K562 (cell line): ENCODE measurements around the gene MRNIP. TPM values are rescaled to one million over a fixed set of nuclear protein-coding genes. Genes with fewer than 3 reads are reported as not detected.
A peak's percentile ranks its signal among the peaks of the same experiment; 100 is the strongest.

ENCODE experiments used
- ATAC-seq: fragments of 200-7000 bp; cut with Tn5 transposase; 3 replicates; pipeline ENCODE4 v1.9.1; 2020; ENCODE audit warnings: moderate library complexity
- BruUV-seq: library from RNA; stranded (reverse); fragments of 400-500 nt; replicated peaks from 2 replicates; lab custom pipeline; 2021; lab: Mats Ljungman, UMichigan
- CTCF ChIA-PET: fragments of 300-600 bp; formaldehyde crosslinking; extraction: SDS; loops from one replicate; lab custom pipeline; 2021; ENCODE audit warnings: low intra/inter-chr PET ratio; lab: Yijun Ruan, JAX
- POLR2A ChIA-PET: fragments of 300-600, 350-650 bp; sonication (Branson Sonifier 250); formaldehyde crosslinking; extraction: SDS; loops from one replicate; lab custom pipeline; 2021; ENCODE audit warnings: antibody characterized with exemption, inconsistent platforms; lab: Yijun Ruan, JAX
- DNase-seq, 4 experiments: peaks; one replicate each; pipeline versions ENCODE4 v3.0.0 to v3.0.0-alpha.2; 2011 to 2018; ENCODE audit warnings: low spot score in 3 of 4, mixed read lengths in 3 of 4; ENCODE audit errors: extremely low read depth in 1 of 4
- FAIRE-seq: peaks from 2 replicates; lab custom pipeline; 2011; peaks lifted over from hg19 to GRCh38; lab: Jason Lieb, UNC
- H2AFZ ChIP-seq: 2 replicates; pipeline ENCODE4 v1.6.0; 2011; ENCODE audit warnings: low read depth, low read length, control low read depth, inconsistent platforms
- H3K27ac ChIP-seq: fragments of 200-600 bp; 3 replicates; pipeline ENCODE4 v1.8.0; 2011; ENCODE audit warnings: low read depth, mild to moderate bottlenecking, control low read depth, inconsistent platforms, low read length, moderate library complexity, mixed read lengths; ENCODE audit errors: extremely low read depth
- H3K27me3 ChIP-seq, 2 experiments: fragments of 300-600 bp in 1 of 2; 2 replicates in 1 of 2; 3 replicates in 1 of 2; pipeline versions ENCODE4 v1.6.0 to v1.8.0; 2011; ENCODE audit warnings: inconsistent platforms in 2 of 2, low read length in 2 of 2, mild to moderate bottlenecking in 1 of 2, mixed read lengths in 1 of 2, moderate library complexity in 1 of 2; ENCODE audit not compliant: control insufficient read depth in 2 of 2, insufficient read depth in 2 of 2
- H3K36me3 ChIP-seq: fragments of 300-600 bp; 3 replicates; pipeline ENCODE4 v1.8.0; 2011; ENCODE audit warnings: mild to moderate bottlenecking, low read length, inconsistent platforms; ENCODE audit not compliant: control insufficient read depth, insufficient read depth
- H3K4me1 ChIP-seq, 2 experiments: fragments of 200-600 bp in 1 of 2; replicated peaks in 1 of 2; 2 replicates in 1 of 2; 3 replicates in 1 of 2; pipeline versions ENCODE4 v1.5.1 to v1.8.0; 2011; ENCODE audit warnings: inconsistent platforms in 2 of 2, low read length in 2 of 2, mild to moderate bottlenecking in 1 of 2, mixed read lengths in 1 of 2, moderate library complexity in 1 of 2; ENCODE audit not compliant: control insufficient read depth in 2 of 2, insufficient read depth in 2 of 2
- H3K4me2 ChIP-seq: 2 replicates; pipeline ENCODE4 v1.6.1; 2011; ENCODE audit warnings: low read length, control low read depth, inconsistent platforms, mixed read lengths; ENCODE audit not compliant: insufficient read depth
- H3K4me3 ChIP-seq: fragments of 200-600 bp; sonication (generic), shearing (Covaris generic); 2 replicates; pipeline ENCODE4 v1.5.1; 2016; ENCODE audit warnings: control low read depth, inconsistent platforms
- H3K79me2 ChIP-seq: fragments of 200-600 bp; 3 replicates; pipeline ENCODE4 v1.8.0; 2011; ENCODE audit warnings: low read length, inconsistent platforms; ENCODE audit not compliant: control insufficient read depth, insufficient read depth
- H3K9ac ChIP-seq, 2 experiments: 2 replicates each; pipeline versions ENCODE4 v1.6.0 to v1.6.1; 2011; ENCODE audit warnings: low read depth in 2 of 2, low read length in 2 of 2, control low read depth in 1 of 2, inconsistent platforms in 1 of 2, mild to moderate bottlenecking in 1 of 2, mixed read lengths in 1 of 2; ENCODE audit not compliant: insufficient read depth in 1 of 2
- H3K9me1 ChIP-seq: one replicate; pipeline ENCODE4 v1.6.0; 2011; ENCODE audit warnings: inconsistent platforms, mild to moderate bottlenecking, low read length, moderate library complexity; ENCODE audit not compliant: control insufficient read depth, insufficient read depth
- H3K9me3 ChIP-seq: replicated peaks from 2 replicates; pipeline ENCODE4 v1.5.1; 2011; ENCODE audit warnings: low read depth, low read length, inconsistent platforms; ENCODE audit not compliant: control insufficient read depth, insufficient read depth
- H4K20me1 ChIP-seq: replicated peaks from 2 replicates; pipeline ENCODE4 v1.6.1; 2011; ENCODE audit warnings: low read length, inconsistent platforms, mixed read lengths; ENCODE audit not compliant: control insufficient read depth, insufficient read depth
- FOXJ2 ChIP-seq: fragments of 200-800 bp; sonication (Bioruptor generic); IDR thresholded peaks from 2 replicates; pipeline ENCODE4 v1.6.1; 2016; ENCODE audit warnings: missing genetic modification characterization, missing compliant biosample characterization
- RBM17 ChIP-seq: fragments of 200-400 bp; formaldehyde crosslinking; IDR thresholded peaks from 2 replicates; pipeline ENCODE4 v1.6.1; 2017; ENCODE audit warnings: low read depth, mild to moderate bottlenecking, low read length, borderline replicate concordance
- ZNF146 ChIP-seq: IDR thresholded peaks from one replicate; pipeline ENCODE4 v1.6.1; 2018; ENCODE audit warnings: missing compliant biosample characterization; ENCODE audit not compliant: unreplicated experiment
- WGBS: fragments of 100-300 bp; shearing (Covaris generic); methylation state at CpG from one replicate; pipeline ENCODE4 v1.1.6; 2016; ENCODE audit warnings: low coverage, mixed read lengths; ENCODE audit not compliant: insufficient coverage; ENCODE audit errors: missing lambda C conversion rate; 5-methylcytosine and 5-hydroxymethylcytosine counted together
- in situ Hi-C: fragments of 300-500 bp; cut with MboI; formaldehyde crosslinking; loops from 4 replicates; pipeline ENCODE4 v1.15.0; 2018; ENCODE audit warnings: inconsistent platforms, mixed read lengths
- intact Hi-C: fragments of 100-400 bp; cut with micrococcal nuclease; formaldehyde crosslinking; loops from 2 replicates; pipeline ENCODE4 v1.14.2; 2022
- polyA plus RNA-seq, 8 experiments: library from polyadenylated mRNA; depleted of rRNA in 4 of 8; stranded (reverse) in 5 of 8; unstranded in 3 of 8; fragments of >200 nt; fragmentation: Nextera tagmentation in 2 of 8; fragmentation: Illumina TruSeq in 1 of 8; extraction: Ambion mirVana in 2 of 8; extraction: Trizol in 1 of 8; gene quantifications; 2 replicates each; pipeline versions ENCODE4 v1.2.1 to v1.2.3, GENCODE V29; 2011 to 2014; ENCODE audit warnings: inconsistent platforms in 1 of 8, missing spikeins in 1 of 8
- total RNA-seq, 7 experiments: library from RNA; depleted of rRNA in 6 of 7; stranded (reverse); fragments of >200 nt in 6 of 7; fragmentation: Illumina TruSeq in 2 of 7; extraction: Trizol in 2 of 7; gene quantifications; 2 replicates each; pipeline versions ENCODE4 v1.2.1 to v1.2.3, GENCODE V29; 2011 to 2021; ENCODE audit warnings: low replicate concordance in 1 of 7
- TF ChIP-seq, protein P1 (sequence below): sonication (generic); formaldehyde crosslinking; IDR thresholded peaks from 2 replicates; pipeline ENCODE4 v1.8.0; 2022; ENCODE audit warnings: missing genetic modification reagents, mild to moderate bottlenecking, moderate library complexity, borderline replicate concordance

MRNIP gene
- total and polyA plus RNA-seq, 9 of the 15 experiments (the other 6 are each of a cell fraction or from before 2014, with no cell fraction given) = 3.6 to 39.0 (median 16.8) TPM

DNA sequence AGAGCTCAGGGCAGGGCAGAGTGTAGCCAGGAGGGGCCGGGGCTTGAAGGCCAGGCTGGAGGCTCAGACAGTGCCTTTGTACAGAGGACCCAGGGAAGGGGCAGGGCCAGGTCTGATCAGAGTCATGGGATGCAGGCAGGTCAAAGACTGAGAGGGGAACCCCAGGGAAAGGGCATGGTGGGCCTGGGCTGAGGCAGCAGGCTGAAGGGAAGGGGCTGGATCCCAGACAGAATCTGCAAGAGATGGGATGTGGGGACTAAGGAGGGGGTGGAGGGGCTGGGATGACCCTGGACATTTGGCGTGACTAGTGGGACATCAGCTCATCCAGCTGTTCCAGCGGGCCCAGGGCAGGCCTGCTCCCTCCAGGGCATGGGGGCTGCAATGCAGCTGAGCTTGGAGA is 15.5 kb upstream of the MRNIP start (continued):
- no peak for TF ChIP-seq ZNF146
- TF ChIP-seq, all 486 proteins: peak for 0

DNA sequence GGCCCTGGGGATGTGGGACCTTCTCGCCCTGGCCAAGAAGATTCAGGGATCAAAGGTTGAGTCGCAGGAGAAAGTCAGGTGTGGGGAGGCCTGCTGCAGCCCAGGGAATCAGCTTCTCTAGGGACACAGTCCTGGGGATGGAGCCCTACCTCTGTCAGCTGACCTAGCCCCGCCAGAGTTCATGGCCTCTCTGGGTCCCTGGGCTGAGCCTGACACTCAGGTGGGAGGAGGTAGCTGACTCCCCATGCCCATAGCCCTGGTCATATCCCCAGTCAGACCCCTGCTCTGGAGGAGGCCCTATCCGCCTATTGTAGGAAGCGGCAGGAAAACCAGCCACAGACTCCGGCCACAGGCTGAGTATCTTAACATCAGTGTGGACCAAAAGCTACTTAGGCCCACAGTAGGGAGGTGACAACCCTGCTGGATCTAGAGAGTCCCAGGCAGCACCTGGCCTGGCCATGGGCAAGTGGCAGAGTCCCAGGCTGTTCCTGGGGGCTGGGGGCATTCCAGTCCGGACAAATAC is 15.0 kb upstream of the MRNIP start:
- no peaks in the 10 kb centered on the region for H3K27me3 ChIP-seq
- H3K4me3 ChIP-seq = no peak overlapping the region
- ChIA-PET CTCF (no interaction called here), POLR2A (interaction anchor here (0.8 kb wide), 1 partner anchor 8 kb away, joined by 5 read pairs; no protein-coding TSS in a partner anchor)
- peaks cover 79% of the 10 kb centered on the region; the same call in 2 of the 3 replicates for H3K36me3 ChIP-seq
- H3K4me2 ChIP-seq = no peak overlapping the region
- no peak for FAIRE-seq
- no peak for DNase-seq
- H3K9me1 ChIP-seq = no peaks in the 10 kb centered on the region
- intact Hi-C loops (no loop called here), in situ Hi-C loops (no loop called here)
- no peaks in the 10 kb centered on the region for H3K79me2 ChIP-seq
- peaks cover 0 to 17% of the 10 kb centered on the region in 2 experiments; a peak in 2 of 5 replicates for H3K4me1 ChIP-seq
- ATAC-seq = no peak
- BruUV-seq = no TSS peak
- WGBS = 98% methylated on average over 7 of the region's 7 CpGs
- no peak overlapping the region for H2AFZ ChIP-seq
- H3K9ac ChIP-seq = no peak overlapping the region
- no peak for TF ChIP-seq RBM17
- TF ChIP-seq, protein P1, sequence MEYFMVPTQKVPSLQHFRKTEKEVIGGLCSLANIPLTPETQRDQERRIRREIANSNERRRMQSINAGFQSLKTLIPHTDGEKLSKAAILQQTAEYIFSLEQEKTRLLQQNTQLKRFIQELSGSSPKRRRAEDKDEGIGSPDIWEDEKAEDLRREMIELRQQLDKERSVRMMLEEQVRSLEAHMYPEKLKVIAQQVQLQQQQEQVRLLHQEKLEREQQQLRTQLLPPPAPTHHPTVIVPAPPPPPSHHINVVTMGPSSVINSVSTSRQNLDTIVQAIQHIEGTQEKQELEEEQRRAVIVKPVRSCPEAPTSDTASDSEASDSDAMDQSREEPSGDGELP = 0 out of 2 replicates have a peak, but pooled peaks have one; percentile 6
- TF ChIP-seq FOXJ2 (tag) = no peak
- H3K27ac ChIP-seq = no peak overlapping the region; the same call in 2 of the 3 replicates
- no peaks in the 10 kb centered on the region; the same call in 1 of the 2 replicates for H4K20me1 ChIP-seq
- H3K9me3 ChIP-seq = no peaks in the 10 kb centered on the region
